Measurements from ENCODE around the gene GPANK1. TPM values are rescaled to one million over a fixed set of nuclear protein-coding genes. Genes with fewer than 3 reads are reported as not detected.

Gene GPANK1
- total and polyA plus RNA-seq, 4 donors, result 12.7 to 16.6 (median 14.5) TPM

- 0% methylated on average over 44 to 52 of the region's 52 CpGs for WGBS, 2 donors
- no peaks in the 10 kb centered on the region for H3K27me3 ChIP-seq (ENCODE audit: control insufficient read depth in 3 of 3, insufficient read depth in 3 of 3, low read length in 2 of 3)
- H3K9me3 ChIP-seq (ENCODE audit: control insufficient read depth in 4 of 4, insufficient read depth in 3 of 4, low read length in 3 of 4), result no peaks in the 10 kb centered on the region
- DNase-seq (peak; percentile 90 to 94 (median 90)), ATAC-seq (ENCODE audit: insufficient read depth, low FRiP score) (peak; percentile 84)
- no peak for TF ChIP-seq CTCF (IDR thresholded peaks at IDR 0.05; ENCODE audit: control extremely low read depth, extremely low read depth)
- H3K4me3 ChIP-seq, result peak within 1 kb of the TSS; percentile 79
- H3K4me1 ChIP-seq (ENCODE audit: control insufficient read depth in 5 of 5, insufficient read depth in 5 of 5, low read length in 5 of 5), result peaks cover 7 to 50% (median 11%) of the 10 kb centered on the region in 5 donors
- peaks cover 3 to 29% (median 7%) of the 10 kb centered on the region in 4 donors for H3K36me3 ChIP-seq (ENCODE audit: control insufficient read depth in 4 of 4, insufficient read depth in 4 of 4, low read length in 4 of 4)
- H3K27ac ChIP-seq (ENCODE audit: low read depth in 1 of 2, low read length in 1 of 2), result peak within 1 kb of the TSS; percentile 85 to 95
- peak within 1 kb of the TSS; percentile 82 to 85 for H3K9ac ChIP-seq (ENCODE audit: insufficient read depth in 1 of 2, low read length in 2 of 2)
Measured at GRCh38 chr6:31660381-31661261, 4.2 kb downstream of the GPANK1 start, which contains the start of gene C6orf47. C6orf47 (minus strand) TSS chr6:31660778; CDS start chr6:31659947, 831 bp downstream.

- WGBS, 2 donors, result 18 to 23% methylated on average over 13 of the region's 13 CpGs
- TF ChIP-seq CTCF (IDR thresholded peaks at IDR 0.05; ENCODE audit: control extremely low read depth, extremely low read depth), result no peak
- ATAC-seq (ENCODE audit: insufficient read depth, low FRiP score) (peak; percentile 37), DNase-seq (peak in 2 of 3 donors; percentile 28 to 47)
- Histone ChIP-seq H3K27me3 (ENCODE audit: control insufficient read depth in 3 of 3, insufficient read depth in 3 of 3, low read length in 2 of 3) (no peaks in the 10 kb centered on the region), H3K4me3 (peak overlapping the region; percentile 79), H3K4me1 (ENCODE audit: control insufficient read depth in 5 of 5, insufficient read depth in 5 of 5, low read length in 5 of 5) (peaks cover 7 to 50% (median 11%) of the 10 kb centered on the region in 5 donors), H3K36me3 (ENCODE audit: control insufficient read depth in 4 of 4, insufficient read depth in 4 of 4, low read length in 4 of 4) (peaks cover 3 to 29% (median 7%) of the 10 kb centered on the region in 4 donors), H3K9ac (ENCODE audit: insufficient read depth in 1 of 2, low read length in 2 of 2) (peak overlapping the region; percentile 82 to 85), H3K9me3 (ENCODE audit: control insufficient read depth in 4 of 4, insufficient read depth in 3 of 4, low read length in 3 of 4) (no peaks in the 10 kb centered on the region), H3K27ac (ENCODE audit: low read depth in 1 of 2, low read length in 1 of 2) (peak overlapping the region; percentile 85 to 95)
Measured at GRCh38 chr6:31659649-31660380, 5.0 kb downstream of the GPANK1 start.

GRCh38 chr6:31658983-31659648 is 5.7 kb downstream of the GPANK1 start:
- Histone ChIP-seq H3K4me1 (ENCODE audit: control insufficient read depth in 5 of 5, insufficient read depth in 5 of 5, low read length in 5 of 5) (peaks cover 7 to 46% (median 11%) of the 10 kb centered on the region in 5 donors), H3K36me3 (ENCODE audit: control insufficient read depth in 4 of 4, insufficient read depth in 4 of 4, low read length in 4 of 4) (peaks cover 3 to 29% (median 7%) of the 10 kb centered on the region in 4 donors), H3K4me3 (peak overlapping the region; percentile 79), H3K9ac (ENCODE audit: insufficient read depth in 1 of 2, low read length in 2 of 2) (no peak overlapping the region), H3K27me3 (ENCODE audit: control insufficient read depth in 3 of 3, insufficient read depth in 3 of 3, low read length in 2 of 3) (no peaks in the 10 kb centered on the region), H3K9me3 (ENCODE audit: control insufficient read depth in 4 of 4, insufficient read depth in 3 of 4, low read length in 3 of 4) (no peaks in the 10 kb centered on the region), H3K27ac (ENCODE audit: low read depth in 1 of 2, low read length in 1 of 2) (peak overlapping the region in 1 of 2 donors; percentile 95)
- 85 to 92% methylated on average over 13 of the region's 13 CpGs for WGBS, 2 donors
- DNase-seq (no peak), ATAC-seq (ENCODE audit: insufficient read depth, low FRiP score) (no peak)
- TF ChIP-seq CTCF (IDR thresholded peaks at IDR 0.05; ENCODE audit: control extremely low read depth, extremely low read depth), result no peak

Data from lung (tissue), 12 donors.